ENCODE measurements around the gene OR2T3. TPM values are rescaled to one million over a fixed set of nuclear protein-coding genes. Genes with fewer than 3 reads are reported as not detected.

OR2T3 gene
- total and polyA plus RNA-seq, 2 of the 13 experiments (the other 11 are each of a cell fraction or from before 2014, with no cell fraction given): not detected

Other genes with a start within 250 kb of the OR2T3 start
- gene OR2M4, start 241.9 kb upstream of the OR2T3 start, total RNA-seq (2016; rRNA removed; fragmentation: Illumina TruSeq; extraction: Trizol): not detected in 2 replicates
- gene OR2M4, start 241.9 kb upstream of the OR2T3 start, polyA plus RNA-seq (2011; rRNA removed): not detected in 2 replicates
- not detected in 2 replicates for gene OR2T33, start 195.4 kb upstream of the OR2T3 start, total RNA-seq (2016; rRNA removed; fragmentation: Illumina TruSeq; extraction: Trizol)
- gene OR2T33, start 195.4 kb upstream of the OR2T3 start, polyA plus RNA-seq (2011; rRNA removed): not detected in 2 replicates
- not detected in 2 replicates for gene OR2T12, start 169.9 kb upstream of the OR2T3 start, total RNA-seq (2016; rRNA removed; fragmentation: Illumina TruSeq; extraction: Trizol)
- not detected in 2 replicates for gene OR2T12, start 169.9 kb upstream of the OR2T3 start, polyA plus RNA-seq (2011; rRNA removed)
- not detected in 2 replicates for gene OR2M7, start 148.8 kb upstream of the OR2T3 start, total RNA-seq (2016; rRNA removed; fragmentation: Illumina TruSeq; extraction: Trizol)
- gene OR2M7, start 148.8 kb upstream of the OR2T3 start, polyA plus RNA-seq (2011; rRNA removed): not detected in 2 replicates
- not detected in 2 replicates for gene OR14C36, start 124.6 kb upstream of the OR2T3 start, total RNA-seq (2016; rRNA removed; fragmentation: Illumina TruSeq; extraction: Trizol)
- gene OR14C36, start 124.6 kb upstream of the OR2T3 start, polyA plus RNA-seq (2011; rRNA removed): not detected in 2 replicates
- gene OR2T4, start 111.7 kb upstream of the OR2T3 start, total RNA-seq (2016; rRNA removed; fragmentation: Illumina TruSeq; extraction: Trizol): not detected in 2 replicates
- not detected in 2 replicates for gene OR2T4, start 111.7 kb upstream of the OR2T3 start, polyA plus RNA-seq (2011; rRNA removed)
- gene OR2T6, start 97.6 kb upstream of the OR2T3 start, total RNA-seq (2016; rRNA removed; fragmentation: Illumina TruSeq; extraction: Trizol): not detected in 2 replicates
- not detected in 2 replicates for gene OR2T6, start 97.6 kb upstream of the OR2T3 start, polyA plus RNA-seq (2011; rRNA removed)
- not detected in 2 replicates for gene OR2T1, start 70.3 kb upstream of the OR2T3 start, total RNA-seq (2016; rRNA removed; fragmentation: Illumina TruSeq; extraction: Trizol)
- gene OR2T1, start 70.3 kb upstream of the OR2T3 start, polyA plus RNA-seq (2011; rRNA removed): not detected in 2 replicates
- gene OR2T2, start 27.7 kb upstream of the OR2T3 start, total RNA-seq (2016; rRNA removed; fragmentation: Illumina TruSeq; extraction: Trizol): not detected in 2 replicates
- not detected in 2 replicates for gene OR2T2, start 27.7 kb upstream of the OR2T3 start, polyA plus RNA-seq (2011; rRNA removed)
- gene OR2T5, start 15.2 kb downstream of the OR2T3 start, total RNA-seq (2016; rRNA removed; fragmentation: Illumina TruSeq; extraction: Trizol): not detected in 2 replicates
- gene OR2T5, start 15.2 kb downstream of the OR2T3 start, polyA plus RNA-seq (2011; rRNA removed): not detected in 2 replicates
- not detected in 2 replicates for gene OR2G6, start 34.7 kb downstream of the OR2T3 start, total RNA-seq (2016; rRNA removed; fragmentation: Illumina TruSeq; extraction: Trizol)
- gene OR2G6, start 34.7 kb downstream of the OR2T3 start, polyA plus RNA-seq (2011; rRNA removed): not detected in 2 replicates
- not detected in 2 replicates for gene OR2T29, start 89.4 kb downstream of the OR2T3 start, total RNA-seq (2016; rRNA removed; fragmentation: Illumina TruSeq; extraction: Trizol)
- gene OR2T29, start 89.4 kb downstream of the OR2T3 start, polyA plus RNA-seq (2011; rRNA removed): not detected in 2 replicates
- gene OR2T34, start 101.4 kb downstream of the OR2T3 start, total RNA-seq (2016; rRNA removed; fragmentation: Illumina TruSeq; extraction: Trizol): not detected in 2 replicates
- not detected in 2 replicates for gene OR2T34, start 101.4 kb downstream of the OR2T3 start, polyA plus RNA-seq (2011; rRNA removed)
- not detected in 2 replicates for gene OR2T10, start 124.3 kb downstream of the OR2T3 start, total RNA-seq (2016; rRNA removed; fragmentation: Illumina TruSeq; extraction: Trizol)
- gene OR2T10, start 124.3 kb downstream of the OR2T3 start, polyA plus RNA-seq (2011; rRNA removed): not detected in 2 replicates
- gene OR2T11, start 161.7 kb downstream of the OR2T3 start, total RNA-seq (2016; rRNA removed; fragmentation: Illumina TruSeq; extraction: Trizol): not detected in 2 replicates
- not detected in 2 replicates for gene OR2T11, start 161.7 kb downstream of the OR2T3 start, polyA plus RNA-seq (2011; rRNA removed)
- not detected in 2 replicates for gene OR2T35, start 171.9 kb downstream of the OR2T3 start, total RNA-seq (2016; rRNA removed; fragmentation: Illumina TruSeq; extraction: Trizol)
- gene OR2T35, start 171.9 kb downstream of the OR2T3 start, polyA plus RNA-seq (2011; rRNA removed): not detected in 2 replicates
- gene OR2T27, start 182.2 kb downstream of the OR2T3 start, total RNA-seq (2016; rRNA removed; fragmentation: Illumina TruSeq; extraction: Trizol): not detected in 2 replicates
- gene OR2T27, start 182.2 kb downstream of the OR2T3 start, polyA plus RNA-seq (2011; rRNA removed): not detected in 2 replicates
- gene OR14I1, start 229.4 kb downstream of the OR2T3 start, total RNA-seq (2016; rRNA removed; fragmentation: Illumina TruSeq; extraction: Trizol): not detected in 2 replicates
- gene OR14I1, start 229.4 kb downstream of the OR2T3 start, polyA plus RNA-seq (2011; rRNA removed): not detected in 2 replicates

All from HepG2 (cell line).